Left kidney (tissue), 2 donors: ENCODE data around the gene SYTL3. TPM values are rescaled to one million over a fixed set of nuclear protein-coding genes. Genes with fewer than 3 reads are reported as not detected.

Experiments used
- DNase-seq: peaks from one replicate; pipeline ENCODE4 v3.0.0-alpha.2; 2013
- polyA plus RNA-seq: library from polyadenylated mRNA; unstranded; fragments of 120-200 nt; gene quantifications from one replicate; pipeline ENCODE4 v1.2.1, GENCODE V29; 2013; ENCODE audit not compliant: insufficient read length

SYTL3 gene
- polyA plus RNA-seq, 1 donor: 3.4 TPM

DNA sequence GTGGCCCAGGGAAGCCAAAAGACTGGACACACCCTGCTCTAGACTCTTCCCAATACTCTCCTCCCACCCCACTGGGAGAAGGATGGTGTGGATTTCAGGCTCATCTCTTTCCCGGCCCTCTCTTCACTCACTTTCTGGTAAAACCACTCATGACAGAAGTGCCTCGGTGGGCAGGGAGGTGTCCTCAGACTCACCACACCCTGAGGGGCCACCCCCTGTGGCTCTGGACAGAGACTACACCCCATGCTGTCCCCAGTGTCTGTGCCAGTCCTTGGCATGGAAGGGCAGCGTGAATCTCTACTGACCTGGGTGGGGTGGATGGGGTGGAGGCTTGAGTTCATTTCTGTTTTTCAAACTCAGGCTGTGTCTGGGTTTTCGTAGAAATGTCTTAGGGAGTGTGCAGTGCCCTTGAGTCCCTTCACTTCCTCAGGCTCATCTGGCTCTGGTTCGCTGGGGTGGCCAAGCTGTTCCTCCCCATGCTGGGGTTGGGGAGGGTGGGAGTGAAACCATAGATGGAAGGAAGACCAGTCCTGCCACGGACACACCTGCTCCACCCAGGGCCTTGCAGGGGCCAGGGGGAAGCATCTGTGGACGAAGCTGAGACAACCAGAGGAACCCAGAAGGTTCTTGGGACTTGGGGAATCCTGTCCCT, 110.2 kb downstream of the SYTL3 start:
- DNase-seq: no peak

GRCh38 chr6:158760618-158761250, 110.9 kb downstream of the SYTL3 start:
- DNase-seq: no peak

DNA sequence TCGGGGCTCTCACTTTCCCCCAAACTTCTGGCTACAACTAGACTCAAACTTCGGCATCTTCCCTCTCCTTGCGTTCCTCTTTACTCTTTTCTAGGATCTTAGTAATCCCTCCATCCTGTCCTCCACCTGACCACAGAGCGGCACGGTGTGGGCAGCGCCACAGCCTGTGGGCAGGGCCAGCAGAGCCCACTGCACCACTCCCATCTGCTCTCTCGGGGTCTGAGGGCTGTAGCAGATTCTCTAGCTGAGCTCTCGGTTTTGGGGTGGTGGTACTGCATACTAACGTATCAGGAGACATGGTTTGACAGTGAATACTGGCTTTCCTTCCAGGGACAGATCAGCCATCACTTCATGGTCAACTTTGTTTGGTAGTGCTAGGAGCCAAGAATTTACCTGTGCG, 111.9 kb downstream of the SYTL3 start:
- DNase-seq: no peak

DNA sequence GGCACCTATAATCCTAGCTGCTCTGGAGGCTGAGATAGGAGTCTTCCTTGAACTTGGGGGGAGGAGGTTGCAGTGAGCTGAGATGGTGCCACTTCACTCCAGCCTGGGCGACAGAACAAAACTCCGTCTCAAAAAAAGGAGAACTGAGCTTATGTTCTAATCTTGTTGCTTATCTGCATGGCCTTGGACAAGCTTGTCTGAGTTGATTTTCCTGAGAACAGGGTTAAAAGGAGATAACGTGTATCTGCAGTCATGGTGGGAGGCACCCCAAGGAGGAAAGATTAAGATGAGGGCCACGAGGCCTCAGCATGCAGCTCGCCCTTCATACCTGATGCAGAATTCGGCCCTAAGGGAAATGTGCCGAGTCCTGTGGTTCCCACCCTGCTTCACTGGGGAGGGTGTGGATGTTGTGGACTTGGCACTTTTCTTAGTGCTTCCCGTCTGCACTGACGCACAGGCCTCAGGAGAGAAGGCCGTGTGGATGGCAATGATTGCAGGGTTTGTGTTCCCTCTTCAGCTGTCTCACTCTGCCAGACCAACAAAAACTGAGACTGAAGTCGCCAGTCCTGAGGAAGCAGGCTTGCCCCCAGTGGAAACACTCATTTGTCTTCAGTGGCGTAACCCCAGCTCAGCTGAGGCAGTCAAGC, 113.1 kb downstream of the SYTL3 start:
- no peak for DNase-seq

DNA sequence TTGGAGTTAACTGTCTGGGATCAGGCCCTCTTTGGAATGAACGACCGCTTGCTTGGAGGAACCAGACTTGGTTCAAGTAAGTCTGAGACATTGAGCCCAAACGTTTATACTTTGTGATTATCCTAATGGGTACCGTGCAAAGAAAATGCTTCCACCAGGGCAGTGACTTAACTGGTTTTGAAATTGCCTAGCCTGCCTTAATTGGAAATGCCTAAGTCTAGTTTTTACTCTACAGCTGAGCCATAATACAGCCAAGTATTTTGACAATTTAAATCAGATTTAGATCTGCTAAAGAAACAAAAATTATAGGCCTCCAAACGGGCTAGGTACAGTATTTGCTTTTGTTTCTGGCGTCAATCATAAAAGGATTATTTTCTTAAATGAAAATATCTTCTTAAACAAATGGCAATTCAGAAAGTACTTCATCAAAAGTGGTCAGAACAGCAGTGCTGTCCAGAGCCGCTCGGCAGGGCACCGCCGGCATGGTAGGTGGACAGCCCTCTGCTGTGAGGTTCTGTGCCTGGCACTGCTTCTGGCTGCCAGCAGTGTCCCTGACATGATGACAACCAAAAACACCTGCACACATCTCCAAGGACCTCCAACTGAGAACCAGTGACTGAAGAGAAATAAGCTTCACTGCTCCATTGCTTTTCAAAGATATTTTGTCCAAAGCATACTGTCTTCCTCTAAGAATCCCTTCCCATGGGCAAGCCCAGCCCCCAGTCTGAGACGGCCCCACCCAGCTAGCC, 113.8 kb downstream of the SYTL3 start:
- no peak for DNase-seq

DNA sequence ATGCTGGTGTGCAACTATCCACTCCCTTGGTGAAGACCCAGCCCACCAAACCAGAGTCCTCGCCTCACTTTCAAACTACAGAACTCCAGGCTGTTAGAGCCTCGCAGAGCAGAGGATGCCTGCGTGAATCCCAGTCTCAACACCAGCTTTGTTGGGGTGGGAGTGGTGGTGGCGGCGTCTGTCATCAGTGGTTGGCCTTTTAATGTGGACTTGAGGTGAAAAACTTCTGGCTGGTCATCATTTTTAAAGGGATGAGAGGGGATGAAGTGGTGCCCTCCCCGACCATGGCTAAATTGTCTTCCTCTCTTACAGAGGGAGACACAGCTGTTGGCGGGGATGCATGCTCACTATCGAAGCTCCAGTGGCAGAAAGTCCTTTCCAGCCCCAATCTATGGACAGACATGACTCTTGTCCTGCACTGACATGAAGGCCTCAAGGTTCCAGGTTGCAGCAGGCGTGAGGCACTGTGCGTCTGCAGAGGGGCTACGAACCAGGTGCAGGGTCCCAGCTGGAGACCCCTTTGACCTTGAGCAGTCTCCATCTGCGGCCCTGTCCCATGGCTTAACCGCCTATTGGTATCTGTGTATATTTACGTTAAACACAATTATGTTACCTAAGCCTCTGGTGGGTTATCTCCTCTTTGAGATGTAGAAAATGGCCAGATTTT, 114.5 kb downstream of the SYTL3 start:
- DNase-seq: no peak

- DNase-seq: no peak
These were observed 115.1 kb downstream of the SYTL3 start for GRCh38 chr6:158764926-158765325.

GRCh38 chr6:158765499-158766068, 115.7 kb downstream of the SYTL3 start:
- no peak for DNase-seq

- no peak for DNase-seq
These were observed 117.0 kb downstream of the SYTL3 start for GRCh38 chr6:158766621-158767455.

DNA sequence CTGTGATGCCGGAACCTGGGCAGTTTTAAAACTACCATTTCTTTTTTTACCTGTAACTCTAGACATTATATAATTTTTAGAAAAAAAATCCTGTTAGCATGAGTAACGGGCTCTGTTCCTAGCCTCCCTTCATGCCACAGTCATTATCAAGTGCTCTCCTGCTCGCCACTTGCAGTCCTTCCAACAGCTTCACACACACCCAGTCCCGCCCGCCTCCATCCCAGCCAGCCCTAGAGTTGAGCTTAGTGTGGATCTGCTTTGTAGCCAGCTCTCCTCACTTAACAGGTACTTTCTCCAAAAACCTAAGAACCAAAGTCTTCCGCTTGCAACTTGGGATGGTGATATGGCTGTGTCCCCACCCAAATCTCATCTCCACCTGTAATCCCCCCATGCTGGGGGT, 117.9 kb downstream of the SYTL3 start:
- DNase-seq: no peak

- no peak for DNase-seq
These were observed 118.6 kb downstream of the SYTL3 start for GRCh38 chr6:158768436-158768835.

GRCh38 chr6:158769234-158769770, 119.4 kb downstream of the SYTL3 start:
- DNase-seq: no peak

DNA sequence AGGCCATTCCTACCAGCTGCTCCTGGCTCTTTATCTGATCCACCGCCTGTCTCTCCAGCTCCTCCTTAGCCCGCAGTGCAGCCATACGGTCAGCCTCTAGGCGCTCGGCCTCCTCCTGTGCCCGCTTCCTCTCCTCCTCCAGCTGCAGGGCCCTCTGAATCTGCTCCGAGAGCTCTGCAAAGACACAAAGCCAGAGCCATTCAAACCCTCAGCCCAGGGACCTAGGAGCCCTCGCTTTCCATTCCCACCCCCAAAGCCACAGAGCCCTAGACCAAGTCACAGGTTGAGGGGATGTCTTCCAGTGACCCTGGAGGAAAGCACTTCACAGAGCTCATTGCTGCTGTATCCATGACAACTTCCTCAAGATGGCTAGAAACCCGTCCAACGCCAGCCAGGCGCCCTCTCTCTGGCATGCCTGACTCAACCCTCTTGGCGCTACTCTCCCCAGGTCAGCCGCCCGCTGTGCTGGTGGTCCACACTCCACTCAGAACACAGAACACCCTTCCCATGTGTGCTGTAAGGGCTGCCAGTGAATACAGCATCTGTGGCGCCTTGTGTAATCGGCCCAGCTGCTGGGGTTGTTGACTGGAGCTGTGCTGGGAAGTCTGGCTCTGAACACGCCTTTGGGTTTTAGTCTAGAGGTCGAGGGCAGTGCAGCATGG, 120.0 kb downstream of the SYTL3 start:
- no peak for DNase-seq

DNA sequence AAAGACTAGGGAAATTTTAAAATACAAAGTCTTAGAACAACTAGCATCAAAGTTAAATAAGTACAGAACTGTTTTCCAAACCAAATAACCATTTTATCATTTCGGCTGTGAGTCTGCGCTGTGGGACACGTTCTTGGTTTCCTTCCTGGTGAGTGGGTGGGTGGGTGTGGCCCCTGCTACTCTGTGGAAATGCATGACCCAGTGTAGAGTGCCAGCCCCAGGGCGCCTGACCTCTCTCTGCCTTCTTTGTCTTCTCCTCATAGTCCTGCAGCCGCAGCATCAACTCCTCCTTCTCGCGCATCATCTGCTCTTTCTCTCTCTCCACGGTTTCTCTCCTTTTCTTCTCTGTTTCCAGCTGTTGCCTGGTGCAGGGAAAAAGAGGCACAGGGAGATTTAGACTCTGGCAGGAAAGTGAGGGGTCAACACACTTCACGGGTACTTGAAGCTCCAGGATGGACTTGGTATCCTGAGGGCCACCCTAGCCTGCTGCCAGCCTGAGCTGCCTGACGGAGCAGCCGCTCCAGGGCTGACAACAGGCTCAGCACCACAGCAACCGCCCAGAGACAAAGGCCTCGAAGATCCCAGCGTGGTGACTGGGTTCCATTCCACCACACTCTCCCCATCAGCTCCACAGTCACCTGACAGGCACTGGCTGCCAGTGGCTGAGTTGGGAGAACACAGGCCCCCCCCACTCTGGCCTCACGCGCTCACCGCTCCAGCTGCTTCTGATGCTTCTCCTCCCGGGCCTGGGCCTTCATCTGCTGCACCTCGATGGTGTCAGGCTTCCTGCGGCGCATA, 120.9 kb downstream of the SYTL3 start:
- no peak for DNase-seq

- DNase-seq: no peak
These were observed 121.7 kb downstream of the SYTL3 start for GRCh38 chr6:158771399-158772152.

DNA sequence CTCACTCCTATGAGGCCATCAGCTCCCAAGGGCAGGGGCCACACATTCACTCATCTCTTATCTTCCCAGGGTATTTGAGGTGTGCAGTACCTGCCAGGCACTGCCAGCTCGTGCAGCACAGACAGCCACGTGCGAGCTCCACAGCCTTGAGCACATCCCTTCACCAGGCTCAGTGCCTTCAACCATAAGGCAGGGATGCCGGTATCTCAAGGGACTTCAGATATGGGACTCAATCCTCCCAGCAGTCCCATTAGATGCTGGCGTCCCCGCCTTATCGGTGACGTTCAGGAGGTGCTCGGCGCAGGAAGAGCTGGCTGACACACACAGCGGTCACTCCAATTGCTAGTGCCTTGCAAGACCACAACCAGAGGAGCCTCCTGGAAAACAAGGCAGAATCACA, 122.3 kb downstream of the SYTL3 start:
- DNase-seq: no peak

- DNase-seq: no peak
These were observed 123.1 kb downstream of the SYTL3 start for GRCh38 chr6:158772851-158773371.
